ENCODE data around the gene FAM217B.

- TF ChIP-seq POLR2AphosphoS5 (IDR thresholded peaks at IDR 0.05; ENCODE audit: borderline replicate concordance, low read depth, low read length): no peak
- TF ChIP-seq EZH2 (IDR thresholded peaks at IDR 0.05): no peak
- no peak for TF ChIP-seq FOXP2 (optimal IDR thresholded peaks at IDR 0.05; ENCODE audit: control extremely low read depth, extremely low read length, insufficient read depth)
Observed at GRCh38 chr20:59948828-59949720, 8.9 kb downstream of the FAM217B start.

Data from SK-N-MC (cell line).